Prostate gland (tissue), 2 donors: ENCODE measurements around the gene ADAMTS2.

Source experiments
- CTCF ChIP-seq, 4 experiments: fragments of 200-600 bp in 2 of 4; fragments of 450-650 bp in 2 of 4; sonication (generic) in 2 of 4; IDR thresholded peaks; 1 replicate in 3 of 4; 2 replicates in 1 of 4; pipeline ENCODE4 v1.5.1; 2016 to 2019; ENCODE audit warnings: antibody characterized with exemption in 4 of 4, mild to moderate bottlenecking in 2 of 4, moderate library complexity in 2 of 4
- POLR2A ChIP-seq: fragments of 450-650 bp; IDR thresholded peaks from one replicate; pipeline ENCODE4 v1.6.1; 2016; ENCODE audit warnings: antibody characterized with exemption, mild to moderate bottlenecking

- TF ChIP-seq CTCF (IDR thresholded peaks at IDR 0.05) (no peak), POLR2A (no peak)
Observed at GRCh38 chr5:179228341-179229121, 116.7 kb downstream of the ADAMTS2 start.
